HepG2 (cell line): Measurements from ENCODE around the gene PSMC4. TPM values are rescaled to one million over a fixed set of nuclear protein-coding genes. Genes with fewer than 3 reads are reported as not detected.

ENCODE experiments used
- ATAC-seq: fragments of 200-7000 bp; cut with Tn5 transposase; 3 replicates; pipeline ENCODE4 v1.9.1; 2020; ENCODE audit warnings: mild to moderate bottlenecking, moderate library complexity
- Bru-seq: library from RNA; stranded (reverse); fragments of 400-500 nt; gene quantifications from one replicate; lab custom pipeline; 2021; lab: Mats Ljungman, UMichigan
- BruChase-seq, 2 experiments: library from RNA; stranded (reverse); fragments of 400-500 nt; gene quantifications; one replicate each; lab custom pipeline; 2021; lab: Mats Ljungman, UMichigan
- BruUV-seq: library from RNA; stranded (reverse); fragments of 400-500 nt; replicated peaks from 2 replicates; lab custom pipeline; 2021; lab: Mats Ljungman, UMichigan
- CTCF ChIA-PET: fragments of 300-600 bp; formaldehyde crosslinking; extraction: SDS; loops from one replicate; lab custom pipeline; 2021; ENCODE audit warnings: low total read pairs, inconsistent platforms, low intra/inter-chr PET ratio; lab: Yijun Ruan, JAX
- POLR2A ChIA-PET: fragments of 350-600 bp; sonication (Branson Sonifier 250); formaldehyde crosslinking; loops from one replicate; lab custom pipeline; 2020; ENCODE audit warnings: antibody characterized with exemption, inconsistent platforms; lab: Yijun Ruan, JAX
- DNase-seq: peaks from one replicate; pipeline ENCODE4 v3.0.0-alpha.2; 2015; ENCODE audit warnings: low spot score
- FAIRE-seq: peaks from 3 replicates; lab custom pipeline; 2011; peaks lifted over from hg19 to GRCh38; lab: Jason Lieb, UNC
- H2AFZ ChIP-seq: one replicate; pipeline ENCODE4 v1.6.1; 2011; ENCODE audit warnings: low read length, inconsistent platforms
- H3K27ac ChIP-seq: fragments of 300-600 bp; 3 replicates; pipeline ENCODE4 v1.8.0; 2011; ENCODE audit warnings: mixed run types, mild to moderate bottlenecking, mixed read lengths, low read length, inconsistent platforms; ENCODE audit not compliant: insufficient read depth; ENCODE audit errors: extremely low read length
- H3K27me3 ChIP-seq, 2 experiments: fragments of 200-600 bp in 1 of 2; 2 replicates in 1 of 2; 3 replicates in 1 of 2; pipeline versions ENCODE4 v1.6.0 to v1.8.0; 2011; ENCODE audit warnings: low read length in 2 of 2, mild to moderate bottlenecking in 2 of 2, moderate library complexity in 2 of 2, inconsistent platforms in 1 of 2; ENCODE audit not compliant: insufficient read depth in 2 of 2, control insufficient read depth in 1 of 2
- H3K36me3 ChIP-seq, 2 experiments: fragments of 200-600 bp in 1 of 2; replicated peaks in 1 of 2; 2 replicates in 1 of 2; 3 replicates in 1 of 2; pipeline versions ENCODE4 v1.5.1 to v1.8.0; 2011; ENCODE audit warnings: low read length in 2 of 2, inconsistent platforms in 1 of 2; ENCODE audit not compliant: insufficient read depth in 2 of 2, control insufficient read depth in 1 of 2
- H3K4me1 ChIP-seq: 2 replicates; pipeline ENCODE4 v1.5.1; 2012; ENCODE audit warnings: low read length, inconsistent platforms; ENCODE audit not compliant: insufficient read depth
- H3K4me2 ChIP-seq: 2 replicates; pipeline ENCODE4 v1.6.0; 2011; ENCODE audit warnings: low read depth, low read length, inconsistent platforms
- H3K4me3 ChIP-seq, 3 experiments: fragments of 200-600 bp in 1 of 3; sonication (generic), shearing (Covaris generic) in 1 of 3; replicated peaks in 1 of 3; 2 replicates each; pipeline ENCODE4 v1.5.1; 2011 to 2016; ENCODE audit warnings: low read length in 3 of 3, inconsistent platforms in 2 of 3, low read depth in 2 of 3, mild to moderate bottlenecking in 2 of 3, control low read depth in 1 of 3, mixed read lengths in 1 of 3; ENCODE audit not compliant: insufficient read depth in 1 of 3
- H3K79me2 ChIP-seq: one replicate; pipeline ENCODE4 v1.6.1; 2011; ENCODE audit warnings: low read length, inconsistent platforms; ENCODE audit not compliant: insufficient read depth
- H3K9ac ChIP-seq: 2 replicates; pipeline ENCODE4 v1.6.0; 2011; ENCODE audit warnings: mild to moderate bottlenecking, low read depth, low read length, inconsistent platforms; ENCODE audit not compliant: insufficient read depth
- H3K9me3 ChIP-seq: 2 replicates; pipeline ENCODE4 v1.5.1; 2012; ENCODE audit warnings: mild to moderate bottlenecking, low read length
- H4K20me1 ChIP-seq: 2 replicates; pipeline ENCODE4 v1.6.0; 2011; ENCODE audit warnings: inconsistent platforms, mild to moderate bottlenecking, low read length, moderate library complexity; ENCODE audit not compliant: insufficient read depth
- CHD2 ChIP-seq: IDR thresholded peaks from 2 replicates; pipeline ENCODE4 v1.6.1; 2011; ENCODE audit warnings: low read depth, low read length, improper control_type of control experiment
- HDAC1 ChIP-seq: sonication (generic); formaldehyde crosslinking; IDR thresholded peaks from 2 replicates; pipeline ENCODE4 v1.5.1; 2020; ENCODE audit warnings: mild to moderate bottlenecking, missing genetic modification reagents
- SPEN ChIP-seq: sonication (generic); formaldehyde crosslinking; IDR thresholded peaks from 2 replicates; pipeline ENCODE4 v1.5.1; 2020; ENCODE audit warnings: low read depth, mild to moderate bottlenecking, missing genetic modification reagents
- TEAD3 ChIP-seq: optimal IDR thresholded peaks from 2 replicates; pipeline ENCODE3; 2016; ENCODE audit warnings: borderline replicate concordance
- ZNF558 ChIP-seq: sonication (generic); formaldehyde crosslinking; IDR thresholded peaks from 2 replicates; pipeline ENCODE4 v1.9.0; 2022; ENCODE audit warnings: mild to moderate bottlenecking, missing genetic modification reagents, borderline replicate concordance
- WGBS: methylation state at CpG from one replicate; pipeline ENCODE4 v1.1.6; 2017; ENCODE audit warnings: low lambda C conversion rate; 5-methylcytosine and 5-hydroxymethylcytosine counted together
- in situ Hi-C: cut with HindIII; loops from 2 replicates; pipeline ENCODE4 v1.10.0; 2017; ENCODE audit warnings: low pct_unique_long_range_greater_than_20kb; ENCODE audit not compliant: extremely low pct_ligation_motif_present
- intact Hi-C: fragments of 100-400 bp; cut with micrococcal nuclease; formaldehyde crosslinking; loops from one replicate; pipeline ENCODE4 v1.10.0; 2022; ENCODE audit not compliant: unreplicated experiment
- long read RNA-seq, 2 experiments: library from RNA in 1 of 2; library from polyadenylated mRNA in 1 of 2; stranded (forward) in 1 of 2; unstranded in 1 of 2; transcript quantifications; one replicate each; pipeline ENCODE4 v2.0.0, GENCODE V29; 2019 to 2022
- polyA minus RNA-seq, 3 experiments: library from RNA; depleted of rRNA, polyadenylated mRNA; stranded (reverse); fragments of >200 nt; gene quantifications; 2 replicates each; pipeline ENCODE4 v1.2.3, GENCODE V29; 2011; ENCODE audit warnings: low replicate concordance in 1 of 3
- polyA plus RNA-seq, 8 experiments: library from polyadenylated mRNA; depleted of rRNA in 3 of 8; stranded (reverse) in 7 of 8; unstranded in 1 of 8; fragments of >200 nt; fragmentation: Illumina TruSeq in 4 of 8; extraction: Trizol in 4 of 8; gene quantifications; 2 replicates each; pipeline versions ENCODE4 v1.2.1 to v1.2.3, GENCODE V29; 2011 to 2016; ENCODE audit warnings: low read depth in 4 of 8, missing spikeins in 1 of 8, mixed read lengths in 1 of 8; ENCODE audit not compliant: insufficient read depth in 1 of 8
- total RNA-seq, 5 experiments: library from RNA; depleted of rRNA; stranded (reverse); fragments of >200 nt; fragmentation: Illumina TruSeq; extraction: Trizol; gene quantifications; 2 replicates each; pipeline ENCODE4 v1.2.3, GENCODE V29; 2016; ENCODE audit warnings: low read depth in 1 of 5
- TF ChIP-seq, protein P1 (sequence below): sonication (generic); formaldehyde crosslinking; IDR thresholded peaks from 2 replicates; pipeline ENCODE4 v1.4.0; 2020; ENCODE audit warnings: mild to moderate bottlenecking, missing genetic modification reagents
- TF ChIP-seq, protein P2 (sequence below): sonication (generic); formaldehyde crosslinking; IDR thresholded peaks from 2 replicates; pipeline ENCODE4 v1.8.0; 2022; ENCODE audit warnings: low read depth, missing genetic modification reagents

PSMC4 gene
- 160 and 194 TPM in 2 replicates for total RNA-seq (2016; rRNA removed; fragmentation: Illumina TruSeq; extraction: Trizol)
- 22.9 and 24.6 TPM in 2 replicates for total RNA-seq (2016; cell fraction: cytosol; rRNA removed; fragmentation: Illumina TruSeq; extraction: Trizol; ENCODE audit: low read depth)
- 157 and 198 TPM in 2 replicates for total RNA-seq (2016; cell fraction: insoluble cytoplasmic fraction; rRNA removed; fragmentation: Illumina TruSeq; extraction: Trizol)
- total RNA-seq (2016; cell fraction: membrane; rRNA removed; fragmentation: Illumina TruSeq; extraction: Trizol): 34.1 and 34.4 TPM in 2 replicates
- total RNA-seq (2016; cell fraction: nucleus; rRNA removed; fragmentation: Illumina TruSeq; extraction: Trizol): 67.9 and 75.8 TPM in 2 replicates
- polyA plus RNA-seq (2011; rRNA removed): 49.9 and 62.6 TPM in 2 replicates
- 45.6 and 54.0 TPM in 2 replicates for polyA plus RNA-seq (2011; cell fraction: cytosol; rRNA removed)
- 95.1 and 104 TPM in 2 replicates for polyA plus RNA-seq (2011; cell fraction: nucleus; rRNA removed)
- 67.0 and 85.8 TPM in 2 replicates for polyA plus RNA-seq (2012)
- 22.3 and 25.6 TPM in 2 replicates for polyA plus RNA-seq (2016; cell fraction: cytosol; fragmentation: Illumina TruSeq; extraction: Trizol; ENCODE audit: low read depth)
- 207 and 220 TPM in 2 replicates for polyA plus RNA-seq (2016; cell fraction: insoluble cytoplasmic fraction; fragmentation: Illumina TruSeq; extraction: Trizol; ENCODE audit: low read depth)
- polyA plus RNA-seq (2016; cell fraction: membrane; fragmentation: Illumina TruSeq; extraction: Trizol; ENCODE audit: low read depth): 26.5 and 31.5 TPM in 2 replicates
- 112 and 115 TPM in 2 replicates for polyA plus RNA-seq (2016; cell fraction: nucleus; fragmentation: Illumina TruSeq; extraction: Trizol; ENCODE audit: insufficient read depth, low read depth)
- polyA minus RNA-seq (2011; rRNA and poly(A)+ RNA removed; ENCODE audit: low replicate concordance): 51.8 and 59.0 TPM in 2 replicates
- 28.8 and 34.9 TPM in 2 replicates for polyA minus RNA-seq (2011; cell fraction: cytosol; rRNA and poly(A)+ RNA removed)
- polyA minus RNA-seq (2011; cell fraction: nucleus; rRNA and poly(A)+ RNA removed): 20.9 and 24.9 TPM in 2 replicates
- percentile 72 among the genes with signal in this experiment for Bru-seq, nascent RNA
- percentile 88 among the genes with signal in this experiment for BruChase-seq, experiment 1, labeled RNA remaining after a 6-hour chase
- percentile 78 among the genes with signal in this experiment for BruChase-seq, experiment 2, labeled RNA remaining after a 2-hour chase
- long read RNA-seq, experiment 1, transcript PSMC4-201 (11 exons, 1,591 nt): major isoform, 241 of 276 reads
- long read RNA-seq, experiment 1, partial matches to known transcripts: 21 of 276 reads
- long read RNA-seq, experiment 1, other reads (novel, unspliced or antisense): 11 of 276 reads
- long read RNA-seq, experiment 2, transcript PSMC4-201 (11 exons, 1,591 nt): major isoform, 221 of 294 reads
- long read RNA-seq, experiment 2, partial matches to known transcripts: 52 of 294 reads
- long read RNA-seq, experiment 2, other reads (novel, unspliced or antisense): 20 of 294 reads

DNA sequence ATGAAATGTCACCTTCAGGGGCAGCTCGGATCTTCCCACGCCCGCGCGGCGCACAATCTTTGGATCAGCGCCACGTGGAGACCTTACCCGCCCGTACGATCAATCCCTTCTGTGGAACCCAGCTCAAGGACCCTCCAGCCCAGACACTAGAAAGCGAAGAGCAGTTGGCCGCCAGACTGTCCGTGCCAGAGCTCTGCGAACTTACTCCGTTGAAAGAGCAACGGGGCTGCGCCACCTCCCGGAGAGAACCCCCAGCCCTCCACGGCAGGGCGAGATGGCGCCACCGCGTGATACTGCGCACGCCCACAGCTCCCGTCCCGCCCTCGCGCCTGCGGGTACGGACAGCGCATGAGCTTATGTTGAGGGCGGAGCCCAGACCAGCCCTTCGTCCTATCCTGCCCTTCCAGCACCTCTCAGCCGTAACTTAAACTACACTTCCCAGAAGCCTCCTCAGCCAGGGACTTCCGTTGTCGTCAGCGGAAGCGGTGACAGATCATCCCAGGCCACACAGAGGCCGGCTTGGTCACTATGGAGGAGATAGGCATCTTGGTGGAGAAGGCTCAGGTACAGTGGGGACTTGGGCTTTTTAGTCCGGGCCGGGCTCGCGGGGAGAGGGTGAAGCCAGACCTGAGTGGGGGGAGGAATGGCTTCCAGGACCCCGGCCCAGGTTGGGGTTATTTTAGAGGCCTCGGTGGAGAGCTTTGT lies at the start of gene PSMC4:
Gene PSMC4 (plus strand): TSS at position 491 of the 705 bp plus-strand sequence. CDS start 38 bp downstream, at position 529.
- H3K4me1 ChIP-seq: peaks cover 34% of the 10 kb centered on the region
- in situ Hi-C loops (loop anchor here (5.0 kb wide), 1 partner anchor 79 kb away; no protein-coding TSS in a partner anchor), intact Hi-C loops (loop anchor here (2.0 kb wide), 1 partner anchor 26 kb away; the partner anchor contains the start of gene ZNF546)
- FAIRE-seq (peak; percentile 100), ATAC-seq (peak; percentile 99), DNase-seq (peak; percentile 98)
- H3K79me2 ChIP-seq: peaks cover 21% of the 10 kb centered on the region
- H3K36me3 ChIP-seq: peaks cover 13 to 30% of the 10 kb centered on the region in 2 experiments
- no peak within 1 kb of the TSS for H2AFZ ChIP-seq
- peak within 1 kb of the TSS; percentile 76 for H3K27ac ChIP-seq
- BruUV-seq: no TSS peak
- ChIA-PET CTCF (interaction anchor here (1.3 kb wide), 1 partner anchor 89 kb away, joined by 6 read pairs; no protein-coding TSS in a partner anchor), POLR2A (interaction anchor here (0.7 to 2.8 kb wide), 23 partner anchors 8 to 566 kb away, joined by 3 to 24 read pairs (median 4); partner anchors contain the start of genes FBL, RPS16, ZNF546 and ZNF780A)
- peak within 1 kb of the TSS; percentile 90 for H3K9ac ChIP-seq
- H3K9me3 ChIP-seq: no peaks in the 10 kb centered on the region
- no peaks in the 10 kb centered on the region for H4K20me1 ChIP-seq
- WGBS: 2% methylated on average over 8 of the region's 47 CpGs
- peak within 1 kb of the TSS; percentile 89 for H3K4me2 ChIP-seq
- H3K4me3 ChIP-seq: peak within 1 kb of the TSS; percentile 88 to 93 (median 93)
- no peaks in the 10 kb centered on the region; a peak in 1 of 5 replicates for H3K27me3 ChIP-seq
- no peak; the same call in 1 of the 2 replicates for TF ChIP-seq CHD2
- TF ChIP-seq TEAD3: peak; percentile 85
- TF ChIP-seq HDAC1 (CRISPR knock-in tag): peak; percentile 87
- TF ChIP-seq, protein P1, sequence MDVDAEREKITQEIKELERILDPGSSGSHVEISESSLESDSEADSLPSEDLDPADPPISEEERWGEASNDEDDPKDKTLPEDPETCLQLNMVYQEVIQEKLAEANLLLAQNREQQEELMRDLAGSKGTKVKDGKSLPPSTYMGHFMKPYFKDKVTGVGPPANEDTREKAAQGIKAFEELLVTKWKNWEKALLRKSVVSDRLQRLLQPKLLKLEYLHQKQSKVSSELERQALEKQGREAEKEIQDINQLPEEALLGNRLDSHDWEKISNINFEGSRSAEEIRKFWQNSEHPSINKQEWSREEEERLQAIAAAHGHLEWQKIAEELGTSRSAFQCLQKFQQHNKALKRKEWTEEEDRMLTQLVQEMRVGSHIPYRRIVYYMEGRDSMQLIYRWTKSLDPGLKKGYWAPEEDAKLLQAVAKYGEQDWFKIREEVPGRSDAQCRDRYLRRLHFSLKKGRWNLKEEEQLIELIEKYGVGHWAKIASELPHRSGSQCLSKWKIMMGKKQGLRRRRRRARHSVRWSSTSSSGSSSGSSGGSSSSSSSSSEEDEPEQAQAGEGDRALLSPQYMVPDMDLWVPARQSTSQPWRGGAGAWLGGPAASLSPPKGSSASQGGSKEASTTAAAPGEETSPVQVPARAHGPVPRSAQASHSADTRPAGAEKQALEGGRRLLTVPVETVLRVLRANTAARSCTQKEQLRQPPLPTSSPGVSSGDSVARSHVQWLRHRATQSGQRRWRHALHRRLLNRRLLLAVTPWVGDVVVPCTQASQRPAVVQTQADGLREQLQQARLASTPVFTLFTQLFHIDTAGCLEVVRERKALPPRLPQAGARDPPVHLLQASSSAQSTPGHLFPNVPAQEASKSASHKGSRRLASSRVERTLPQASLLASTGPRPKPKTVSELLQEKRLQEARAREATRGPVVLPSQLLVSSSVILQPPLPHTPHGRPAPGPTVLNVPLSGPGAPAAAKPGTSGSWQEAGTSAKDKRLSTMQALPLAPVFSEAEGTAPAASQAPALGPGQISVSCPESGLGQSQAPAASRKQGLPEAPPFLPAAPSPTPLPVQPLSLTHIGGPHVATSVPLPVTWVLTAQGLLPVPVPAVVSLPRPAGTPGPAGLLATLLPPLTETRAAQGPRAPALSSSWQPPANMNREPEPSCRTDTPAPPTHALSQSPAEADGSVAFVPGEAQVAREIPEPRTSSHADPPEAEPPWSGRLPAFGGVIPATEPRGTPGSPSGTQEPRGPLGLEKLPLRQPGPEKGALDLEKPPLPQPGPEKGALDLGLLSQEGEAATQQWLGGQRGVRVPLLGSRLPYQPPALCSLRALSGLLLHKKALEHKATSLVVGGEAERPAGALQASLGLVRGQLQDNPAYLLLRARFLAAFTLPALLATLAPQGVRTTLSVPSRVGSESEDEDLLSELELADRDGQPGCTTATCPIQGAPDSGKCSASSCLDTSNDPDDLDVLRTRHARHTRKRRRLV: no peak
- TF ChIP-seq, protein P2, sequence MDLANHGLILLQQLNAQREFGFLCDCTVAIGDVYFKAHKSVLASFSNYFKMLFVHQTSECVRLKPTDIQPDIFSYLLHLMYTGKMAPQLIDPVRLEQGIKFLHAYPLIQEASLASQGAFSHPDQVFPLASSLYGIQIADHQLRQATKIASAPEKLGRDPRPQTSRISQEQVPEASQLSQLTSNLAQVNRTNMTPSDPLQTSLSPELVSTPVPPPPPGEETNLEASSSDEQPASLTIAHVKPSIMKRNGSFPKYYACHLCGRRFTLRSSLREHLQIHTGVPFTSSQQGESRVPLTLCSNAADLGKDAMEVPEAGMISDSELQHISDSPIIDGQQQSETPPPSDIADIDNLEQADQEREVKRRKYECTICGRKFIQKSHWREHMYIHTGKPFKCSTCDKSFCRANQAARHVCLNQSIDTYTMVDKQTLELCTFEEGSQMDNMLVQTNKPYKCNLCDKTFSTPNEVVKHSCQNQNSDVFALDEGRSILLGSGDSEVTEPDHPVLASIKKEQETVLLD (CRISPR knock-in tag): 0 out of 2 replicates have a peak, but pooled peaks have one; percentile 24
- TF ChIP-seq ZNF558 (CRISPR knock-in tag): peak; percentile 80; the same call in 1 of the 2 replicates
- TF ChIP-seq SPEN (CRISPR knock-in tag): peak; percentile 79
